Spinal cord (tissue), 10 donors: Measurements from ENCODE around the gene ARHGAP25. TPM values are rescaled to one million over a fixed set of nuclear protein-coding genes. Genes with fewer than 3 reads are reported as not detected.

Experiments
- DNase-seq, 6 donors: peaks; one replicate each; pipeline versions ENCODE4 v3.0.0 to v3.0.0-alpha.2; 2013 to 2015; ENCODE audit warnings: low spot score in 6 of 6, low read depth in 4 of 6
- H3K27ac ChIP-seq: one replicate; pipeline ENCODE4 v1.5.1; 2013; ENCODE audit warnings: low read depth, low read length, control low read depth
- H3K27me3 ChIP-seq: one replicate; pipeline ENCODE4 v1.6.1; 2013; ENCODE audit warnings: low read length; ENCODE audit not compliant: control insufficient read depth, insufficient read depth
- H3K36me3 ChIP-seq: one replicate; pipeline ENCODE4 v1.6.1; 2013; ENCODE audit warnings: low read length; ENCODE audit not compliant: control insufficient read depth, insufficient read depth
- H3K4me1 ChIP-seq: one replicate; pipeline ENCODE4 v1.6.1; 2013; ENCODE audit warnings: low read length; ENCODE audit not compliant: control insufficient read depth, insufficient read depth
- H3K4me3 ChIP-seq: one replicate; pipeline ENCODE4 v1.5.1; 2013; ENCODE audit warnings: low read depth, low read length, control low read depth
- H3K9me3 ChIP-seq: one replicate; pipeline ENCODE4 v1.6.1; 2013; ENCODE audit warnings: low read length; ENCODE audit not compliant: control insufficient read depth, insufficient read depth
- WGBS: methylation state at CpG from one replicate; pipeline ENCODE4 v1.1.5; 2013; ENCODE audit warnings: missing lambda C conversion rate; ENCODE audit not compliant: insufficient coverage; 5-methylcytosine and 5-hydroxymethylcytosine counted together
- polyA plus RNA-seq, 2 donors: library from polyadenylated mRNA; unstranded; fragments of 120-200 nt; gene quantifications; one replicate each; pipeline ENCODE4 v1.2.1, GENCODE V29; 2013; ENCODE audit not compliant: insufficient read length in 2 of 2
- total RNA-seq, 2 donors: library from RNA; depleted of rRNA in 1 of 2; stranded (reverse); fragments of 120-200 nt in 1 of 2; fragments of >200 nt in 1 of 2; gene quantifications; one replicate each; pipeline versions ENCODE4 v1.2.3 to v1.2.4, GENCODE V29; 2013 to 2014
- donor health status: healthy.

ARHGAP25 gene
- total and polyA plus RNA-seq, 4 donors, result 3.9 to 7.2 (median 5.4) TPM

DNA sequence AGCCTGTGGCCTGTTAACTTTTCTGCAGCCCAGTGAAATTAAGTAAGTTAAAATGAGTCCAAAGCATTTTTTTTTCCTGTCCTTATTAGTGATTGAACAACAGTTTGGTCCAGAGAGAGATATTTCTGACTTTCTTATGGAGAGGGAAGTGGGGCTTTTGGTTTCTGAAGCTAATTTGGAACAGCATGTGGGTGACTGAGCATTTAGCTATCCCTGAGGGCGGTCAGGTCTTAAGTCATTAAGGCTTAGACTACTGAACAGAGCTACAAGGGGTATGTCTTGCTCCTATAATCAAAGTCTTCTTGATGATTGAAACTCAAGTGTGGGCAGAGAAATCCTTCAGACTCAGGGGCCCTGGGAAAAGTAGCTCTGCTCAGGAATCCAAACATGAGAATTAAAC is 14.0 kb downstream of the ARHGAP25 start:
- 100% methylated on average over 1 of the region's 1 CpG for whole genome bisulfite sequencing
- H3K36me3 ChIP-seq, result no peaks in the 10 kb centered on the region
- DNase-seq, result no peak
- H3K4me3 ChIP-seq, result no peak overlapping the region
- H3K27me3 ChIP-seq, result no peaks in the 10 kb centered on the region
- no peak overlapping the region for H3K27ac ChIP-seq
- no peaks in the 10 kb centered on the region for H3K9me3 ChIP-seq
- no peaks in the 10 kb centered on the region for H3K4me1 ChIP-seq

DNA sequence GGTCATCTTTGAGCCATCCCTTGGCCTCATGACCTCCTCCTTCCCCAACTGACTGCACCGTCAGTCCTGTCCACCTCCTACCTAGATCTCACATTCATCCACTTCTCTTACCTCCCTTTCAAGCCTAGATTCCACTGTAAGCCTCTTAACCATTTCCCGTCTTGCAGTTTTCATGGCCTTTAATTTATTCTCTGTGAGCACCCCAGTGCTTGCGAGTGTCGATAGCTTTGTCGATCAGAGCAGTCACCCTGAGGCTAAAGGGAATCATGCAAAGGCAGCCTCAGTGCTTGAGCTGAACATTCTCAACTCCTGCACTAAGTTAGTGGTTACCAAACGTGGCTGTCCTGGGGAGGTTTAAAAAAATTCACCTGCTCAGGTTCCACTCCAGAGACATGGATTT is 14.7 kb downstream of the ARHGAP25 start:
- Histone ChIP-seq H3K9me3 (no peaks in the 10 kb centered on the region), H3K36me3 (no peaks in the 10 kb centered on the region), H3K27me3 (no peaks in the 10 kb centered on the region), H3K4me1 (no peaks in the 10 kb centered on the region), H3K4me3 (no peak overlapping the region), H3K27ac (no peak overlapping the region)
- WGBS, result 89% methylated on average over 6 of the region's 6 CpGs
- DNase-seq, result no peak

DNA sequence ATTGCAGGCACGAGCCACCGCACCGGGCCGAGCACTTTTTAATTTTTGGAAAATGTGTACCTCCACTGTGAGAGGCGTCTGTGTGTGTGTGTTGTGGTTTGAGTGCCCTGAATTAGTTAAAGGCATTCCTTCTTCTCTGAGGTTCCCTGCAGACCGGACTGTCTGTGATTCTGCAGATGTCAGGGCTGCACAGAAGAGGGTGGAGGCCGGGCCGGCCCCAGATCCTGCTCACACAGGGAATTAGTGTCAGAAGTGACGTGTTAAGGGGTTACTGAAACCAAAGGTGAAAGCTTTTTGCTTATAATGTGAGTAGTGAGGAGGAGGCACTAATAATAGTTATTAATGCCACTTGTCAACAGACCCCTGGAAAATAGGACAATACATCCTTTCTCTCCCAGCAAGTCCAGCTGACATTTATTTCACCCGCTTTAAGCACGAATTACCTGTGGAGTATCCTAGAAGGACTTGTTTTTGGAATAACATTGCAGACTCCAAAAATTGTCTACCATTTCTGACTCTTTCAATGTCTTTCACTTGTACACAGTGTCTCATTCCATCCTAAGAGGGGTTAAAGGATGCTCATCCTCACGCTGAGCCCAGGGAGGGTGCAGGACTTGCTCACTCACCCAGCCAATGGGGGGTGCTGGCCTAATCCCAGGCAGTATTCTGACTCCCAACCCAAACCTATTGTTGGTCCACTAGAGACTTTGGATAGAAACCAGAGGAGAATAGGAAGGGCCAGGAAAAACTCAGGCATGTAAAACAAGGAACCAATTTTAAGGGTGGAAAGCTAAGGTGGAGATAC is 16.2 kb downstream of the ARHGAP25 start:
- no peaks in the 10 kb centered on the region for H3K27me3 ChIP-seq
- no peak overlapping the region for H3K4me3 ChIP-seq
- H3K4me1 ChIP-seq, result no peaks in the 10 kb centered on the region
- no peaks in the 10 kb centered on the region for H3K9me3 ChIP-seq
- H3K27ac ChIP-seq, result no peak overlapping the region
- no peak for DNase-seq
- WGBS, result 89% methylated on average over 6 of the region's 12 CpGs
- no peaks in the 10 kb centered on the region for H3K36me3 ChIP-seq

DNA sequence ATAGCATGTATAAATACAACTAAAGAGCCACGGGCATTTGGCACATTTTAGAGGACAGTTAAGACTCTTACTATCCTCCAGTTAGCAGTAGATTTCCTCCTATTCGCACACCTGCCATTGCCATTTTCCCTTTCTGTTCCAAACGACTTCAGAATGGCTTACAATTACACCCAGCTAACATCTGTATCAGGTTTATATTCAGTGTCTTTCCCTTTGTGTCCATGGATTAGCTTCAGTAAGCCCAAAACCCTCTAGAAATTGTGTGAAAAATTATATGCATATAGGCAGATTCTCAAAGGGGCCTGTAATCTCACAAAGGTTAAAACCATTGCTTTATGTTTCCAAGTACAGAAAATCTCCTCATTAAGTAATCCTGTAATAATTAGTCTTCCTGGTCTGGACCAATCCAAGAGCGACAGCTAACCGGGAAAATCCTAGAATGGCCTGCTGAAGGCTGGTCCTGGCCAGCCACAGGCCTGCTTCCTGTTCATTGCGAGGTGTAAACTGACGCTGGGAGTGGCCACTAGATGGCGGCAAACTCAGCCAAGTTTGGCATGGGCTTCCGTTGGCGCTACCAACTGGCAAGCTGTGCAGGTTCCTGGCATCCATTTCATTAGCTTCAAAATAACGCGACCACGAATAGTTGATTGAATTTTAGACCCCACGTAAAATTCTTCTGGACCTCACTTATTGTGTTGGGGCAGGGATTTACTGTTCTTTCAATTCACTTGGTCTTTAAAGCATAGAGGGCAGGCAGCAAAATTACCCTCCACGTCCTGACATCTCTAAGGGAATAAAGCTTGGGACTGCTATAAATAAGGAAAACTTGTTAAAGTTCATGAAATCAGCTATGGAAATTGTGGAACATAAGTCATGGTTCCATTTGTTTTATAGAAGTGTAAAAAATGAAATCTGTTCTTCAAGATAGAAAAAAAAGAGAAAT is 17.1 kb downstream of the ARHGAP25 start:
- H3K36me3 ChIP-seq, result no peaks in the 10 kb centered on the region
- WGBS, result 16% methylated on average over 9 of the region's 15 CpGs
- no peak overlapping the region for H3K27ac ChIP-seq
- no peak overlapping the region for H3K4me3 ChIP-seq
- no peaks in the 10 kb centered on the region for H3K4me1 ChIP-seq
- H3K9me3 ChIP-seq, result peaks cover 2% of the 10 kb centered on the region
- DNase-seq, result peak; percentile 62 to 95 (median 76)
- H3K27me3 ChIP-seq, result no peaks in the 10 kb centered on the region

DNA sequence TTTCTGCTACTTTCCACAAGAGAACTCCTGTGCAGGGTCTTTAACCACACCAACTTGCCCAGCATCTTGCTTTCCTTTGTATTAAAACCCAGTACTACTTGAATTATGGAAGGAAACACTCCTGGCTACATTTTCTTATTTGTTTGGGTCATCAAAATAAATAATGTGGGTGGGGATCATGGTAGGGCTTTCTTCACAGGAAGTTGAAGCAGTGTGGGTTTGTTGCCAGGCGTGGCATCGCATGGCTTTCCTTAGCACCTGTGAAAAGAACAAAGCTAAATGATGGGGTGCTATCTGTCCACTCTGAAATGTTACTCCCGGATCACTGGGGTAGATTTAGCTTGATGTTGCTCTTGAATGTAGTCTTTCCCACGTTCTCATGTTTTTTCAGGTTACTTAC is 18.7 kb downstream of the ARHGAP25 start:
- Histone ChIP-seq H3K9me3 (peaks cover 2% of the 10 kb centered on the region), H3K27ac (no peak overlapping the region), H3K27me3 (no peaks in the 10 kb centered on the region), H3K36me3 (no peaks in the 10 kb centered on the region), H3K4me1 (no peaks in the 10 kb centered on the region), H3K4me3 (no peak overlapping the region)
- 100% methylated on average over 2 of the region's 4 CpGs for WGBS
- no peak for DNase-seq

DNA sequence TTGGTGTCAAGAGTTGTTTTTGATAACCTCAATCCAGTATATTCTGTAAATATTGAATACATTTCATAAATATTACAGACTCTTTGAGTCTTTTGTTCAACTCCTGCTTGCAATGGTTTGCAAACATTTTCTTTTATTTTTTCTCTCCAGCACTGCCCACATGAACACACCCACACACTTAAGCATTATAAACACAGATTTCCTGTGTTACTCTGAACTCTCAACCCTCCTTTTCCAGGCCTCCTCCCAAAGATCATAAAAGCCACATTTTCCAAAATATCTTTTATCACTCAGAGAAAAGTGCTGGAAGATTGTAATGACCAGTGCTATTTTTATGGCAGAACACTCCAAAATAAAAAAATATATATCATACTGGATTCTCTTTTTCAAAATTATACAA is 20.5 kb downstream of the ARHGAP25 start:
- no peaks in the 10 kb centered on the region for H3K4me1 ChIP-seq

DNA sequence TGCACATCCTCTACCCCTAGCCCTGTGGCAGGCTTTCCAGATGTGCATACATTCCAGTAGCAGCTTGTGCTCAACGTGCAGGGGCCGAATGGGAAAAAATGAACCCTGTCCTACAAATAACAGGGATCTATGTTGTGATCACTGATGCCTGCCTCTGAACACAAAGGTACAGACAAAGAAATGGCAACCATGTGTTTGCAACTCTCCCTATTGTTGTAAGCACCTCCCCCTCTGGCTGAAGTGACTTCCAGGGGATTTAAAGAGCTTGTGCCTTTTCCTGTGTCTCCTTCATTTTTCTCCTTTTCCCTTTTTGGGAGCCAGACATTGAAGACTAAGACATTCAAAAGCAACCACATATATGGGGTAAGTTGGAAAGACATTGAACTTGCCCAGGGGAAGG is 21.6 kb downstream of the ARHGAP25 start:
- 81% methylated on average over 2 of the region's 2 CpGs for WGBS

More for the DNA sequence above, 20.5 kb downstream of the ARHGAP25 start:
- Histone ChIP-seq H3K27ac (no peak overlapping the region), H3K36me3 (no peaks in the 10 kb centered on the region), H3K27me3 (no peaks in the 10 kb centered on the region), H3K9me3 (peaks cover 2% of the 10 kb centered on the region), H3K4me3 (no peak overlapping the region)
- DNase-seq, result no peak

DNA sequence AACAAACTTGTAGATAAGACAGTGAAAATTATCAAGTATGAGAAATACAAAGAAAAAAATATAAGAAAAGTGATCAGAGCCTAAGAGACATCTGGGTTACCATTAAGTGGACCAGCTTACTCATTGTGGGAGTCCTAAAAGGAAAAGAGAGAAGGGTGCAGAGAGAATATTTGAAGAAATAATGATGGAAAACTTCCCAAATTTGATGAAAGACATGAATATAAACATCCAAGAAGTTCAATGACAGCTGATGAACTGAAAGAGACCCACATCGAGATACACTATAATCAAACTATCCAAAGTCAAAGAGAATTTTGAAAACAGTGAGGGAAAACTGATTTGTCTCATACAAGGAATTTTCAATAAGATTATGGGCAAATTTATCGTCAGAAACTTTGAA is 22.5 kb downstream of the ARHGAP25 start:
- Histone ChIP-seq H3K36me3 (no peaks in the 10 kb centered on the region), H3K4me1 (no peaks in the 10 kb centered on the region), H3K4me3 (no peak overlapping the region), H3K27ac (no peak overlapping the region), H3K9me3 (peaks cover 2% of the 10 kb centered on the region), H3K27me3 (no peaks in the 10 kb centered on the region)
- no CpG with 5 or more reads among the region's 2 CpGs for WGBS
- no peak for DNase-seq

More for the DNA sequence above, 21.6 kb downstream of the ARHGAP25 start:
- Histone ChIP-seq H3K4me3 (no peak overlapping the region), H3K36me3 (no peaks in the 10 kb centered on the region), H3K27me3 (no peaks in the 10 kb centered on the region), H3K9me3 (peaks cover 2% of the 10 kb centered on the region), H3K4me1 (no peaks in the 10 kb centered on the region), H3K27ac (no peak overlapping the region)
- DNase-seq, result no peak

DNA sequence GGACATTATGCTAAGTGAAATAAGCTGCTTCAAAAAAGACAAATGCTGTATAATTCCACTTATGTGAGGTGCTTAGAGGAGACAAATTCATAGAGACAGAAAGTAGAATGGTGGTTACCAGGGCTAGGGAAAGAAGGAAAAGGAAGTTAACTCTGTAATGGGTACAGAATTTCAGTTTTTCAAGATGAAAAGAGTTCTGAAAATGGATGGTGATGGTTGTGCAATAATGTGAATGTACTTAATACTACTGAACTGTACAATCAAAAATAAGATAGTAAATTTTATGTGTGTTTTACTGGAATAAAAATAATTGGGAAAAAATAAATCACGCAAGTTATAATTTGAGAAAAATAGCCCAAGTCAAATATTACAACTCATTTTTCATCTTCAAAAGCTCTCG is 27.5 kb downstream of the ARHGAP25 start:
- Histone ChIP-seq H3K4me3 (no peak overlapping the region), H3K27me3 (no peaks in the 10 kb centered on the region), H3K36me3 (no peaks in the 10 kb centered on the region), H3K9me3 (no peaks in the 10 kb centered on the region), H3K4me1 (no peaks in the 10 kb centered on the region), H3K27ac (no peak overlapping the region)
- DNase-seq, result no peak
- WGBS, result 100% methylated on average over 1 of the region's 2 CpGs
